ENCODE data around the gene CHRNA5.

The CHRNA5 gene

GRCh38 chr15:78620527-78621421, 55.5 kb downstream of the CHRNA5 start, which contains the start of gene CHRNA3:
TSS of gene CHRNA3 (minus strand) at chr15:78620996. CDS start at chr15:78620794, 202 bp downstream.
- no peak for DNase-seq (ENCODE audit: low read depth)

- DNase-seq (ENCODE audit: low read depth), result no peak
Observed at GRCh38 chr15:78621810-78622402, 56.6 kb downstream of the CHRNA5 start.

- DNase-seq (ENCODE audit: low read depth), result no peak
Observed at GRCh38 chr15:78623786-78624497, 58.6 kb downstream of the CHRNA5 start.

- no peak for DNase-seq (ENCODE audit: low read depth)
Observed at GRCh38 chr15:78624651-78625590, 59.6 kb downstream of the CHRNA5 start.

- no peak for DNase-seq (ENCODE audit: low read depth)
Observed at GRCh38 chr15:78625606-78626280, 60.4 kb downstream of the CHRNA5 start.

- no peak for DNase-seq (ENCODE audit: low read depth)
Observed at GRCh38 chr15:78626381-78626995, 61.2 kb downstream of the CHRNA5 start.

- no peak for DNase-seq (ENCODE audit: low read depth)
Observed at GRCh38 chr15:78627348-78627747, 62.0 kb downstream of the CHRNA5 start.

- DNase-seq (ENCODE audit: low read depth), result no peak
Observed at GRCh38 chr15:78628227-78628626, 62.9 kb downstream of the CHRNA5 start.

GRCh38 chr15:78629031-78629715, 63.9 kb downstream of the CHRNA5 start:
- DNase-seq (ENCODE audit: low read depth), result no peak

- DNase-seq (ENCODE audit: low read depth), result no peak
Observed at GRCh38 chr15:78629716-78630065, 64.4 kb downstream of the CHRNA5 start.

- no peak for DNase-seq (ENCODE audit: low read depth)
Observed at GRCh38 chr15:78630886-78631633, 65.7 kb downstream of the CHRNA5 start.

GRCh38 chr15:78633348-78633747, 68.0 kb downstream of the CHRNA5 start:
- no peak for DNase-seq (ENCODE audit: low read depth)

- no peak for DNase-seq (ENCODE audit: low read depth)
Observed at GRCh38 chr15:78634210-78635145, 69.2 kb downstream of the CHRNA5 start.

GRCh38 chr15:78635346-78635745, 70.0 kb downstream of the CHRNA5 start:
- DNase-seq (ENCODE audit: low read depth), result no peak

- no peak for DNase-seq (ENCODE audit: low read depth)
Observed at GRCh38 chr15:78636378-78636859, 71.1 kb downstream of the CHRNA5 start.

- no peak for DNase-seq (ENCODE audit: low read depth)
Observed at GRCh38 chr15:78637776-78638435, 72.6 kb downstream of the CHRNA5 start.

- no peak for DNase-seq (ENCODE audit: low read depth)
Observed at GRCh38 chr15:78638658-78639314, 73.5 kb downstream of the CHRNA5 start.
